Measurements from ENCODE around the gene RALGAPA1. TPM values are rescaled to one million over a fixed set of nuclear protein-coding genes. Genes with fewer than 3 reads are reported as not detected.

The RALGAPA1 gene
- total RNA-seq, 6 experiments from 2014 or later, result 12.1 to 16.1 (median 13.2) TPM

- TF ChIP-seq CTCF (IDR thresholded peaks at IDR 0.05), result no peak
- no peak overlapping the region for H3K27ac Mint-ChIP-seq
- peaks cover 22% of the 10 kb centered on the region for H3K4me1 Mint-ChIP-seq (ENCODE audit: low read depth)
- no peak for DNase-seq
- no peaks in the 10 kb centered on the region for H3K9me3 Mint-ChIP-seq
- no peaks in the 10 kb centered on the region for H3K36me3 Mint-ChIP-seq (ENCODE audit: low read depth)
- H3K27me3 Mint-ChIP-seq (ENCODE audit: insufficient read depth), result no peaks in the 10 kb centered on the region
- H3K4me3 Mint-ChIP-seq, result no peak overlapping the region
Measured at GRCh38 chr14:35503646-35504045, 305.4 kb downstream of the RALGAPA1 start.

- no peak overlapping the region for H3K4me3 Mint-ChIP-seq
- no peak for TF ChIP-seq CTCF (IDR thresholded peaks at IDR 0.05)
- no peak for DNase-seq
- no peaks in the 10 kb centered on the region for H3K36me3 Mint-ChIP-seq (ENCODE audit: low read depth)
- H3K27ac Mint-ChIP-seq, result no peak overlapping the region
- H3K27me3 Mint-ChIP-seq (ENCODE audit: insufficient read depth), result no peaks in the 10 kb centered on the region
- H3K9me3 Mint-ChIP-seq, result no peaks in the 10 kb centered on the region
- no peaks in the 10 kb centered on the region for H3K4me1 Mint-ChIP-seq (ENCODE audit: low read depth)
Measured at GRCh38 chr14:35499180-35499579, 309.9 kb downstream of the RALGAPA1 start.

DNA sequence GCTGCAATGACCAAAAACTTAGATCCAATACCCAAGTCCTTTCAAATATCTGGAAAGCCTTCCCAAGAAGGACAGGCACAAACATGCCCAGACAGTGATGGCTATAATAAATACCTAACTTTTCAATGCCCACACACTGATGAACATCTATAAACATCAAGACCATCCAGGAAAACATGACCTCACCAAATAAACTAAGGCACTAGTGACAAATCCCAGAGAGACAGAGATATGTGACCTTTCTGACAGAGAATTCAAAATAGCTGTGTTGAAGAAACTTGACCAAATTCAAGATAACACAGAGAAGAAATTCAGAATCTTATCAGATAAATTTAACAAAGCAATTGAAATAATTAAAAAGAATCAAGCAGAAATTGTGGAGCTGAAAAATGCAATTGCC, 313.8 kb downstream of the RALGAPA1 start:
- Mint-ChIP-seq H3K4me1 (ENCODE audit: low read depth) (no peaks in the 10 kb centered on the region), H3K9me3 (peaks cover 22% of the 10 kb centered on the region), H3K27ac (no peak overlapping the region), H3K27me3 (ENCODE audit: insufficient read depth) (peaks cover 6% of the 10 kb centered on the region; the same call in 1 of the 2 replicates), H3K4me3 (no peak overlapping the region), H3K36me3 (ENCODE audit: low read depth) (0 out of 2 replicates have a peak, but pooled peaks cover 9% of the 10 kb centered on the region)
- no peak for DNase-seq
- no peak for TF ChIP-seq CTCF (IDR thresholded peaks at IDR 0.05)

DNA sequence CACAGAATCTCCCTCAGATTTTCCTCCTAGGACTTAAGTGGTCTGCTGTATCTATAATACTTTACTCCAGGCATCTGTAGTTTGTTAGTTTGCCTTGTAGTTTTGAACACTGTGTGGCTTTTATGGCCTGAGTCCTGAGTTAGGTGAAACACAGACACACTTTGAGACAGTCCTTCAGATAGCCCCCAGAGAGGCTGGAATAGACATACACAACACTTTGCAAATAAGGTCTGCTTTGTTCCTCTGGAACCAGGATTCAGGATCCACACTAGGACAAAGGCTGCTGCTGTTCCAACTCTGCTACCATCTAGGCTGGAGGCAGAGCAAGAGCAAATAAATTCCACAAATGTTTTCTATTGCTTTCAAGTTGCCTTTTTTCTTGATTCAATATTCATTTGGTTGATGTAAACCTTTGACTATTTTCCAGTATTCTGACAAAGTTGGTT, 316.5 kb downstream of the RALGAPA1 start:
- TF ChIP-seq CTCF (IDR thresholded peaks at IDR 0.05), result no peak
- DNase-seq, result no peak
- Mint-ChIP-seq H3K27ac (no peak overlapping the region), H3K27me3 (ENCODE audit: insufficient read depth) (peaks cover 10% of the 10 kb centered on the region), H3K9me3 (peaks cover 22% of the 10 kb centered on the region), H3K4me1 (ENCODE audit: low read depth) (no peaks in the 10 kb centered on the region), H3K4me3 (no peak overlapping the region), H3K36me3 (ENCODE audit: low read depth) (0 out of 2 replicates have a peak, but pooled peaks cover 9% of the 10 kb centered on the region)

Other genes starting within 250 kb of the RALGAPA1 start
- 10 to 100 TPM in 1 of 6 experiments, 1 to 10 TPM in 5; 7.1 to 10.1 (median 8.4) TPM for gene BRMS1L, start 17.0 kb upstream of the RALGAPA1 start, total RNA-seq (2021; fragmentation: NEBNext Ultra II Directional; extraction: Animal tissue kit (Norgen Biotek cat#: 25700))

Measured in HFFc6 (cell line).